ENCODE results near the gene APMAP.

APMAP gene

DNA sequence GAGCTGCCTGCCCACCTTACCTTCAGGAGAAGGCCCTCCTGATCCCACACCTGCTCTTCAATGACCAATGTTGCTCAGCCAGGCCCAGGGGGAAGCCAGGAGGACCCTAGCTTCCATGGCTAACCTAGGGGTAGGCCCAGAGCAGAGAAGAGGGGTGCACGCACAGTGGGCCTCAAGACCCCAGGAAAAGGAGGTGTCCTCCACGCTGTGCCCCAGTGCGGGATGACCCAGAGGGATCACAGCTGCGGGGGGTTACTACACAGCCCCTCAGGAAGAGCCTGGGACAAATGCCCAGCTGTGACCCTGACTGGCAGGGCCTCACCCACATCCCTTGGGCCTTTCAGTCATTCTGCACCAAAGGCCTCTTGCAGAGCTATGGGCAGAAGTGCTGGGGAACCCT, 31.6 kb upstream of the APMAP start:
- DNase-seq (ENCODE audit: low read depth) = no peak

DNA sequence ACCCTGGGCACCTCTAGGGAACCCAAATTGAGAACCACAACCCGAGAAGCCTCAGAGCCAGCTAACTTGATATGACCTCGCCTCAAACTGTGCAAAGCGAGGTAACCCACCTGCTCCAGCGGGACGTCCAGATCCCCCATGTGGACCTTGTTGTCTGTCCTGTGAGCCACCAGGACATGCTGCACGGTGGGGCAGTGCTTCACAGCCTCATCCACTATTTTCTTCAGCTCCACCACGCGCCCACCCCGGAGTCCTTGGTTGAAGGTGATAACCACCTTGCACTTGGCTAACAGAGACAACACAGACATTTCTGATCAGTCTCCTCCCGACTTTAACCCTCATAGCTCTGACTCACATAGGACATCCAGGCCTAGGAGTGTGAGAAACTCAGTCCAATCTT, 30.8 kb upstream of the APMAP start:
- no peak for DNase-seq (ENCODE audit: low read depth)

DNA sequence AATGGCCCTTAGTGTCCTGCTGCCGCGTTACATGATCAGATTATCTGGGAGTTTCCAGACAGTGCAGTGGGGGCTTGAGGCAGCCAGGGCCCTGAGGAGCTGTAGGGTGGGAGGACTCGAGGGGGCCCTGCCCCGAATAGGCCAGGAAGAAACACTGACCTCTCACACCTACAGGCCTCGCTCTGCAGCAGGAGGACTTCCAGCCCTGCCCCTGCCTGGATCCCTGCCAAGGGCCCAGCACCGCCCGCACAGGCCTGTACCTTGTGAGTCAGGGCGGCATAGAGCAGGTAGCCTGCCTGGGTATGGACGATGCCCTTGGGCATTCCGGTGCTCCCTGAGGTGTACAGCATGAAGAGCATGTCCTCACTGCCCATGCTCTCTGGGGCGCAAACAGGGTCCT, 30.1 kb upstream of the APMAP start:
- DNase-seq (ENCODE audit: low read depth) = no peak

DNA sequence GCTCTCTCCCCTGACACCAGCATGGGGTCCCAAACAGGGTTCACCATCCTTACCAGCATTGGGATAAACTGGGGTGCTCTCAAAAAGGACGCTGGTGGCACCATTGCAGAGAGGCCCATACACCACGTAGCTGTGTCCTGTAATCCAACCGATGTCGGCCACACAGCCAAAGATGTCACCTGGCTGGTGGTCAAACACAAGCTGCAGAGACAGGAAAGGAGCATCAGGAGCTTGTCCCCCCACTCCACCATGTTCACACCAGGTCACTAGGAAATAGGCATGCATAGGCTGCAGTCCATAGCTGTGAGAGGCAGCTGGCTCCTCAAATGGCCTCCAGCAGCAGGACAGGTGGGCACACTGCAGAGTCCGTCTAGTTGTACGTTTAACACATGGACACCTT, 28.8 kb upstream of the APMAP start:
- no peak for DNase-seq (ENCODE audit: low read depth)

DNA sequence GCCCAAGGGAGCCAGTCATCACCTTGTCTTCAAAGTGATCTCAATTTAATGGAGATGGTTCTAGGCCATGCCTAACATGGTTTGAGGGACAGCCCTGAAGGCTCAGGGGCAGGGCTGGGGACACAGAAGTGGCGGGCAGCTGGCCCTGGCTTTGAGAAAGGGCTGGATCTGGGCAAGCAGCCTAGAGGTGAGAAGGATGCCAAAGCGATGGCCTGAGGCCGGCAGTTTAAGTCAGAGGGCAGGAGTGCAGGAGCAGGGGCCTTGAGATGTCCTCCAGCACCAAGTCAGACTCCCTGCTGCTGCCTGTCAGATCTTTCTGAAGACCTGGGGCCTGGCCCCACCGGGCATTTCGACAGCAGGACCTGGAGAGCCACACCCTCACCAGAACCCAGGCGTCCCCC, 28.4 kb upstream of the APMAP start:
- DNase-seq (ENCODE audit: low read depth) = no peak

DNA sequence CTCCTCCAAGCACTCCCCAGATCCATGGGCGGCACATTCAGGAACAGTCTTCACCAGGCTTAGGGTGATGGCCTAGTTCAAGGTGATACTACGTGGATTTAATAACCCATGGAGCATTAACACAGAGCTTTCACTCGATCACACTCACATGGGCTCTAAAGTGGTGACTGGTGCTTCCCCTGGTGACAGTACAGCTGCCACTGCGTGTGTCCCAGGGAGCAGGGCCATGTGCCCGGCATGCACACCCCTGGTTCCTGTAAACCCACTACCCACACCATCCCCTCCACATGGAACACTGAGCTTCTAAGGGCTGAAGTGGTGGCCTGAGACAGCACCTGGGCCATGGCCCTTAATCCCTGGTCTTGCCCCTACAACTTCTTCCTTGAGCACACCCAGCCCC, 27.8 kb upstream of the APMAP start:
- no peak for DNase-seq (ENCODE audit: low read depth)

DNA sequence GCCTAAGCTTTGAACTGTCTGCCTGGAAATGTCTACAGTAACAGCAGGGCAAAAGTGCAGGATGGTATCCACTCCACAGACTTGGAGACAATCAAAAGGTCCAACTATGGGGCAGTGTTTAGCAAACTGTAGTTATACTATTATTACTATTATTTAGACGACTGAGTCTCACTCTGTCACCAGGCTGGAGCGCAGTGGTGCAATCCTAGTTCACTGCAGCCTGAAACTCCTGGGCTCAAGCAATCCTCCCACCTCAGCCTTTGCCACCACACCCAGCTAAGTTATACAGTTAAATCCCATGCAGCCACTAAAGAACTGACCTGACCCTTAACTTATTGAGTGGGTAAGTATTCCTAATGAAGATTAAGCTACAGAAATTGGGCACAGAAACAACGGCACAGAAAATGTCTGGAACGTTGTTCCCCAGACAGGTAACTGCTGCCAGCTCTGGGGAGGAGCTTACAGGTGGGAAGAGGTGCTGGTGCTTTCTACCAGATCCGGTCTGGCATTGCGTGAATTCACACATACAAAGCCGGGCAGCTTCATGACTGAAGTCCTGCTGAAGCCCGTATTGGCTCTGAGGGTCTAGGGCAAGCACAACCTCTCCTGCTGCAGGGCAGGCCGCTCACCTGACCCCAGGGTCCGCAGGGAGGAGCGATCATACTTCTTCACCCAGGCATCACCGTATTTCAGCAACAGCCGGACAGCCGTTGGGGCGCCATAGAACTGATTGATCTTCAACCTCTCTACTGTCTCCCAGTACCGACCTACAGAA, 27.0 kb upstream of the APMAP start:
- DNase-seq (ENCODE audit: low read depth) = no peak

DNA sequence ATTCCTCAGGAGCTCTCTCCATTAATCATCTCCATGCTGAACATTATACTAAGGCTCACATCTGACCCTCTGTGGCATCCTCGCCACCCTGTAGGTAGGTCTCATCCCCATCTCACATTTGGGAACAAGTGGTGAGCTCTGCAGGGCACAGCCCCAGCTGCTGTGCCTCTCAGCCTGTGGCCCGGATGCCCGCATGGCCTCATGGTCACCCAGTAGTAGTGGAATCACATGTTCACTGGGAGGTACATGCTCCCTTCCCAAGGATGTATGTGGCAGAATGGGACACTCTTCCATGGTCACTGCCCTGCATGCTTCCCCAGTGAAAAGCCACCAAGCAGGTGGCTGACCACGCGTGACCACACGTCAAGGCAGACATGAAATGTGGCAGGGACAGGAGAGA, 26.3 kb upstream of the APMAP start:
- no peak for DNase-seq (ENCODE audit: low read depth)

DNA sequence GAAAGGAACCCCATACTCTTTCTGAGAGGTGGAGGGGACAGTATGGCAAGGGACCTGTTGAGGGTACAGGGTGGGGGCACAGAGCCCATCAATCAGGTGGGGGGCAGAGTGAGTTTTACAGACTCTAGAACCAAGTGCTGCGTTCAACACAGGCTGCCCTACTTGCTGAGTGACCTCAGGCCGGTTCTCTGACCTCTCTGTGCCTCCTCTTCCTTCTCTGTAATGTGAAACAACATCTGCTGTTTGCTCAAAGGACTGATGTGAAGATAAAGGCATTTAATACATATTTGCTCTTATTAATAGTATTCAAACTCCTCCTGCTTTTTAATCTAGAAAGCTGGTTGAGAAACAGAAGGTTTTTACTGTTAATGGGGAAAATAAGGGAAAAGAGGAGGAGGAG, 25.9 kb upstream of the APMAP start:
- DNase-seq (ENCODE audit: low read depth) = no peak

DNA sequence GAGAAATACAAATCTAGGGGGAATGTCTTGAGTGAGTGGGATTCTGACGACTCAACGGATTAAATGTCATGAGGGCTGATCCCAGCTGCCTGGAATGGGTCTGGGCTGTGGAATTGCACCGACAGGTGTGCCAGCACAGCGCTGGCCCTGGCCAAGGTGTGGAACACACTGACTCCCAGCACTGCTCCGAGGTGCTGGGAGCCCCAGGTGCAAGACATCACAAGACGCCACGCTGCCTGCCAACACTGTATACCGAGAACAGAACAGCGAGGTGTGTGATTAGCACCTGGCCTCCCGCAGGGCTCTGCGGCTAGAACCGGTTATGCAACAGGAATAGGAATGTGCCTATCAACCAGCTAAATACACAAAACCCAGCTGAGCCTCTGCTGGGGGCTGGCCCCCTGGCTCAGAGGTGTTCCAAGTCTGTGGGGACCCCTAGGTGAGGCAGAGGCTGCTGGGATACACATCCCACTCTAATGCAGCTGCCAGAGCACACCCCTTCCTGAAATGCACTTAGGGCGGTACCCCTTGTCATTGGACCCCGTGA, 24.8 kb upstream of the APMAP start:
- DNase-seq (ENCODE audit: low read depth) = no peak

DNA sequence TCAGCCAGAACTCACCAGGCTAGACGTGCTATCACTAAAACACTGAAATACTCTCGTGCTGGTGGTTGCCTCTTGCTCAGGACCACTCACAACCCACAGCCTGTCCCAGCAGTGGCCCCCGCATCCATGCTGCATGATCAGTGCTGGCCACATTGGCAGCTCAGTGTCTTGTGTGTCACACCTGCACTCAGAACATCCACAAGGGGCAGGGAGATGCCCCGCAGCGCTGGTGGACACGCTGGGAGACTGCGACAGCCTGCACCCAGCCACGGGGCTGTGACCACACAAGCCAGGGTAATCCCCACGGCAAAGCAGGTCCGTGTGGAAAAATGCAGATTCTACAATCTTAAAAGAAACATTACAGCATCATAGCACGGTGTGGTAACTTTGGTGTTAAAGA, 23.9 kb upstream of the APMAP start:
- DNase-seq (ENCODE audit: low read depth) = no peak

DNA sequence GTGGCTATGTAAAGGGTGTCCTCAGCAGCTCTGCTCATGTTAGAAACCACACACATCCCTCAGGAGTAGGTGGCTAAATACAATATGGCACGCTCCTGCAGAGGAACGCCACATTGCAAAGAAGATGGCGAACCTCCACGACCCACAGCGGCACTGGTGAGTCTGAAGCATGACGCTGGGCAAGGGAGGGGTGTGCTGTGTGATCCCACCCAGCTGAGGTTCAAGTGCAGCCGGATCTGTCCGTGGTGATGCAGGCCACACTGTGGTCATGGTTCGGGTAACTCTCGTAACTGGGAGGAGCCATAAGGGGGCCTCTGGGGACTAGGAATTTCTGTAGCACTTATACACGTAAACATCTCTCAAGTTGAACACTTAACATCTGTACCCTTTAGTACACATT, 23.4 kb upstream of the APMAP start:
- DNase-seq (ENCODE audit: low read depth) = no peak

DNA sequence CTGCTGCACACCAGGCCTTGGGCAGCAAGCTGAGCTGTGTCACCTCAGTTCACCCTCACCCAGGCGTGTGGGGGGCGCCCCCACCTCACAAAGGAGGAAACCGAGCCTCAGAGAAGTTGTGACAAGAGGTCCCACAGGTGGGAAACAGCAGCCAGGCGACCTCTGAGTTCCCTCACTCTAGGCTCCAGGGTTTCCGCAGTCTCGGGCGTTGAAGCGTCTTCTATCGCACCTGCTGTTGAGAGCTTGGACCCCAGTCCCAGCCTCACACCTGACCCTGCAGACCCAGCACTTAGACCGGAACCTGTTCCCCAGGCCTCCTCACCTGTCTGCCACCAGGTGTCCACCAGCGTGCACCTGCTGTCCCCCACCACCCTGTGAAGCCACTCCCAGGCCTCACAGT, 22.3 kb upstream of the APMAP start:
- no peak for DNase-seq (ENCODE audit: low read depth)

DNA sequence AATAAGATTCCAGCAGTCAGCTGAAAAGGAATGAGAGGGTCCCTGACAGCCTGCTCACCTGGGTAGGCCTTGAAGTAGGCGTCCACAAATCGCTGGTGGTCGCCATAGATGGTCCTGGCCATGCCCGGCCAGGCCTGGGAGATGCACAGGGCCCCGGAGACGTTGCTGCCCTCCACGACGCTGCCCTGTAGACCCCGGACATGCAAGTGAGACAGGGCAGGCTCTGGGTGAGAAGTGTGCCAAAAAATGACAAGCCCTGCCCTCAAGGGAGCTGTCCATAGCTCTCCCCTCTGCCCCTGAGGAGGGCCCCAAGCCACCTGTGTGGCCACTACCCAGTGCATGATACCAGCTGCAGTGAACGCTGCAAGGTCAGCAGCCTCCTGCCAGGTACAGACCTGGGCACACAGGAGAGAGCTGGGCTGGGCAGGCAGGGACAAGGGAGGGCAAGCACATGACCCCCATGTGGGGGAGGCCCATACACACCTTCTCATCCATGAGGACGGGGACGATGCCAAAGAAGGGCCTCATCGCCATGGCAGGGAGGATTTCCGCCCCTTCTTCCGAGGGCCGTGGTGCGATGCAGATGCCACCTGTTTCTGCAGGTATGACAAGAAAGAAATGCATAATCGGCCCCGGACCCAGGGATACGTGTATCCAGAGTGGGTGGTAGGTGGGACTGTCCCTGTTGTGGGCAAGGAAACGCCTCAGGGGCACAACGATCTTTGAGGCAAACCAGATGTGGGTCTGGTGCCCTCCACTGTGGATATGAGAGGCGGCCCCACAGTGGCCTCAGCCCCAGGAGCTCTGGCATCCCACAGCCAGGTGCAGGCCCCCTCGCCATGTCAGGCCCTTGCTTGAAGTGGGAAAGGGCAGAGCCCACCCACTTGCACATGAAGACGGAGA, 21.2 kb upstream of the APMAP start:
- DNase-seq (ENCODE audit: low read depth) = no peak

DNA sequence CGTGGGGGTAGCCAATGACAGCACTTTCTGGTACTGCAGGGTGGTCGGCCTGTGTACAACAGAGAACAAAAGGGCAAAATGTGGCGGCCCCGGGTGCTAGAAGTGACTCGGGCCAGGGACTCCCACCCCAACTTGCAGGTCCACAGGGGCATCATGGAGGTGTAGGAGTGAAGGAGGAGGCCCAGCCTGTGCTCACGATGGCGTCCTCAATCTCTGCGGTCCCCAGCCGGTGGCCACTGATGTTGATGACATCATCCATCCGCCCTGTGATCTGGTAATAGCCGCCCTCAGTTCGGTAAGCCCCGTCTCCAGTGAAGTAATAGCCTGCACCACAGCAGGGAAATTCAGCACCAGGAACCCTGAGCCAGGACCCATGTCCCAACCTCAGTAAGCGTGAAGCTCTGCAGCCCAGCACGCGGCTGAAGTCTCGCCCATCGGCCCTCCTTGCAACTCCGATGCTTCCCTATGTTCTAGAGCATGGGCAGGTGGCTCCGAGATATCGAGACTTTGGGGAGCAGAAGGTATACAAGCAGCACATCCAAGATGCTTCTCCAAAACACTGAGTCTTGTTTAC, 20.2 kb upstream of the APMAP start:
- no peak for DNase-seq (ENCODE audit: low read depth)

DNA sequence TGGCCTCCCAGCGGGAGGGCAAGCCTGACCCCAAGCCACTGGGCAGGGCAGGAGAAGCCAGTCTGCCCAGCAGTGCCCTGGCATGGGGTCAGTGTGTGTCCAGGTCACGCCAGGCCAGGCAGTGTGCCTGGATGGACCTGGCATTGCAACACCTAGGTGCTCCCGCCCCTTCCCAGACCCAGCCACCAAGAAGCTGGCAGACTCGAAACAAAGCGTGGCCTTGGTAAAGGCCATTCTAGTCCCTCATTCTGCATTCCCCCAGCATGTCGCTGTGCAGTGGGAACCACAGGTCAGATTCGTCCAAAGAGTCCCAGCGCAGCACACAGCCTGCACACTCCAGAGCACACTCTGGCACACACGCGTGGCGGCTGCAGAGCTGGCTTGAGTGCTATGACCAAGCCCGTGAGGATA, 19.3 kb upstream of the APMAP start:
- no peak for DNase-seq (ENCODE audit: low read depth)

DNA sequence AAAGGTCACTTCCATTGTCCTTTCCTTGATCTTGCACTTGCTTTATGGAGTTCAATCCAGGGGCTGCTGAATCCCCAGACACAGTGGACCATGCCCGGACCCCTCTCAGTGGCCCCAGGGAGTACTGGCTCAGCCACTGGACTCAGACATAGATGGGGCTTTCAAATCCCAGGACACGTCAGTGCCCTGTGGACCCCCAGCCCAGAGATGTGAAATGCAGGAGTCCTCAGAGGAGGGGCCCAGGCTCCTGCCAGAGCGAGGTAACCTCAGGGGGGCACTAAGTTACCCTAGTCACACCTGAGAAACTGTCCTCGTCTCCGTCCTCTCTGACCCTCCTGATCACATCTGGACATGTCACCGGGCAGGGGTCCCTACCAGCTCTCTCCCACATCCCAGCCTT, 18.7 kb upstream of the APMAP start:
- no peak for DNase-seq (ENCODE audit: low read depth)

DNA sequence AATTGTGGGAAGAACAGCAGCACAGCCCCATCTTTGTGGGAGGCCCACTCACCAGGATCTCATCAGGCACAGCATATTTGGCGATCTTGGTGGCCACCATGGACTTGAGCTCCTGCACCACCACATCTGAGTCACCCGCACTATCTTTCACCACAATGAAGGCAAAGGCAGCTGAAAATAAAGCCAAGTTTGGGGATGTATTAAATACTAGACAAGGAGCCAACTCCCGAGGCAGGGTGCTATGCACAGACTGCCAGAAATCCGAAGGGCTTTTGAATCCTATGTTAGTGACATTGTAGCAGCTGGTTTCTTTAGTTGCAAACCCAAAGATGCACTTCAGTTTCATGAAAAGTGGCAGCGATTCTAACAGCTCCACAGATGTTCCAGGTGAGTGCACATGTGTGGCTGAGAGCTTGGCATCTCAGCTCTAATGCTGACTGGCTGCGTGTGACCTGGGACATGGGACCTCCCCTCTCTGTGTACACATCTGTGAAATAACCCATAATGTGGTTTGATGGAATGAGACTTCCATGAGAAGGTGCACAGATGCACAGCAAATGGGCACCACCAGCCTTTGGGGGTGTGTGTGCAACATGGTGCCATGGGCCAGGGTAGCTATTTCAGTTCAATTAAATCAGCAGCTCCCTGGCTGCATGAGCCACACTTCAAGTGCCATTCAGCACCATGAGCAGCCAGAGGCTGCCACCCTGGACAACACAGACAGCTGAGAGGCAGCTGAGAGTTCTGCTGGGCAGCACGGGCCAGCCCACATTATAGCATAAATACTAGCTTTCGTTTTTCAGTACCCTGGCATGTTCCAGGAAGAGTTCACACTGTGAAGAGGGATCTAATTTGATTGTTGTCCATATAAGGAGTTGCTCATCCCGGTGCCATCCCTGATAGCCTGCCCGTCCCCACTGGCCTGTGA, 16.9 kb upstream of the APMAP start:
- DNase-seq (ENCODE audit: low read depth) = no peak

DNA sequence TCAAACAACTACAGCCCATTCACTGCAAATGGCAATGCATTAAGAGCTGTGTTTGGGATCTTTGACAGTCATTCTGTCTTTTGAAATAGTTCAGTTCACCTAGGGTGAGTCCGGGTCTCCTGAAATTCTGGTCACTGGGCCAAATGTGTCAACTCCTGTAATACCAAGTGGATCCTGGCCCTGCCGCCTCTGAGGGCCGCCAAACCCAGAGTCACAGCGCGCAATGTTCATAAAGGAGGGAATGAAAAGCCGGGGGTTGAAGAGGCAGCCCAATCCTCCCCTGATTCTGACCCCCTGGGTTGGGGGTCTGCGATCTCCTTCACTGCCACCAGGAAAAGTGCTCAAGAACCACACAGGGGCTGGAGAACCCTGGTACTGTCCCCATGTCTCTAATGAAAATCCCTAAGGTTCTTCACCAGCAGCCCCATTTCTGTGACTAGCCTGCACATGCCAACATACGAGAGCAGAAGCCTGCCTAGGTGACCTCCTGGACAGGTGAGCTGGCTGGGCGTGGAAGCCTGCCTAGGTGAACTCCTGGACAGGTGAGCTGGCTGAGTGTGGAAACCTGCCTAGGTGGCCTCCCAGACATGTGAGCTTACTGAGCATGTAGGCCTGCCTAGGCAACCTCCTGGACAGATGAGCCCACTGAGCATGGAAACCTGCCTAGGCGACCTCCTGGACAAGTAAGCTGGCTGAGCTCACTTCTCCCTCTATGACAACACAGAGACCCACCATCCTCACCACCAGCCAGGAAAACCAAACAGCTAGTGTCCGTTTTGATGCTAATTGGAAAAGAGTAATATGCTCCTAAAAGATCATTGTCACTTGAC, 16.1 kb upstream of the APMAP start:
- no peak for DNase-seq (ENCODE audit: low read depth)

DNA sequence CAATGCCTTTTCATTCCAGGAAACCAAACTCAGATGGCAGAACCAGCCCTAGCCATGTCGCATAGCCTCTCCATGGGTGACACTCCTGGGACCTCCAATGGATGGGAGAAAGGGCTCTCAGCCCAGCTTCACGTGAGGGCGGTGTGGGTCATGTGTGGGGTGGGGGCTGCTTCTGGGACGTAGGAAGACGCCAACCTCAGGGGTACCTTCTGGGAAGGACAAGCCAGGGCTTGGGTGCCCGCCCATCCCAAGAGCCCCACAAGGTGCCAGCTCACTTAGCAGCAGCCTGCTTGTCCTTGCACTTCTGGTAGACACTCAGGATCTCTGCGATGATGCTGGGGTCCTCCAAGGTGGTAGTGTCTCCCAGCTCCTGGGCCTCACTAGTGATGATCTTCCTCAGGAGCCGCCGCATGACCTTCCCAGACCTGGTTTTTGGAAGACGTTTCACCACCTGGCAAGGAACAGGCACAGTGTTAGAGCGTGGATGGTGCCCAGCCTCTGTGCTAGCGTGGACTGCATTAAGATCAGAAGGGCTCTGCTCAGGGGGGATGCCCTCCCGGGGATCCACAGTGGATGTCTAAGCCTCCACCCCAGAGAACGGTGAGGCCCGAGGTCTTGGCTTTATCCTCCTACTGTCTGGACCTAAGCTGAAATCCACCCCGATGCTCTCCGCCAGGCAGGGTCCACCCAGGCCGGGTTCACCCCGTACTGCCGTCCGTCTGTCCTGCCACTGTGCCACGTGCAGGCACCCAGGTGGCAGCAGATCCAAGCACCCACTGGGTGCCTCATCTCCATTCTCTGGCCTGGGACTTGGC, 15.1 kb upstream of the APMAP start:
- DNase-seq (ENCODE audit: low read depth) = no peak
